ENCODE results near the gene ZNF584.
"Not testable (repeated sequence)": the region's sequence is repeated elsewhere in the genome, so short reads cannot be mapped to it uniquely, and the experiment has no call there.

The ZNF584 gene

DNA sequence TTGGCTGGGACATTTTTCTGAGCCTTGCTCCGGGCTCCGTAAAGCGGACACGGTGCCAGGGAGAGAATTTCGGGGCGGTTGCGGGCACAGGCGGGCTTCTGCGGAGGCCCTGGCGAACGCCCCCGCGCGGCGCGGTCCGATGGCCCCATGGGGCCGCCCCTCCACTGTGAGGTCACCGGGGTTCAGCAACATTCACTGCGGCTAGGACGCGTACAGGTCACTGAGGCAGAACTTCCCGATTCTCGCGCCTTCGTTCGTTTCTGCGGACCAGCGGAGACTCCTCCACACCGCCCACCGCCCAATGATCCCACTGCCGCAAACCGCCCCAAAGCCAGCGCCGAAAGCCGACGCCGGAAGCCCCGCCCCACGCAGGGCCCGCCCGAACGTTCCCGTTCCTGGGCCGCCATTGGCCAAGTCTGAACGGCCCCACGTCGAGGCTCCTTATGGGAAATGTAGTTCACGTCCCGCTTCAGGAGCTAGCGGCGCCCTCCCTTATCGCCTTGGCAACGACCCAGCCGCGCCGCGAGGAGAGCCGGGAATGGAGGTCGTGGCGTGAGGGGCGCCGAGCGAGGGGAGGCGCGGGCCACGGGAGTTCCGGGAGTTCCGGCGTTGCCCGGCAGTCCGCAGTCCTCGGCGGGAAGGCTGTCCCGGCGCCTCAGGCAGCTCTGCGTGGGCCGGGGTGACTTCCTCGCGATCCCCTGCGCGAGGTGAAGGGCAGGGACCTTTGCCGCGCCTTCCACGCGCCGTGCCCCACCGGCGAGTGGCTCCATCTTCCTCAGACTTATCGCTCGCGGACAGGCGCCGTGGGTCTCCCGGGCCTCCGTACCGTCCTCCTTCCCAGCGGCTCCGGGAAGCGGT lies at the start of gene ZNF584:
Gene ZNF584 (plus strand): TSS at position 498 of the 858 bp plus-strand sequence. CDS start 499 bp downstream, outside the sequence.
- peak; percentile 91 to 97 for DNase-seq

DNA sequence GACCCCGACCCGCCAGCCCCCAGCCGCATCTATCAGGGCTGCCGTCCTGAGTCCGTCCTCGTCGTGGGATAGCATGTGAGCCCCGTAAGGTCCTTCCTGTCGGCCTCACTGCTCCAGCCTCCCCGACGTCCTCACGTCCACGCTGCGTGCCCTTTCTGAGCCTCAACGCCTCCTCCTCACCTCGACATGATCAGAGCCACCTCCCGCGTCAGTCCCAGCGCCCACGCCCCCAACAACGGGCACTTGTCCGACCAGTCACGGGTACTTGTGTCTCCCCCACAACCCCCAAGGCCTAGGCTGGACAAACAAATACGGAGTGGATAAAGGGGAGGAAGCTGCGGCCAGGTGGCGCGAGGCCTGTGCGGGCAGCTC lies 46.6 kb upstream of the ZNF584 start:
- peak; percentile 6 to 60 for DNase-seq

DNA sequence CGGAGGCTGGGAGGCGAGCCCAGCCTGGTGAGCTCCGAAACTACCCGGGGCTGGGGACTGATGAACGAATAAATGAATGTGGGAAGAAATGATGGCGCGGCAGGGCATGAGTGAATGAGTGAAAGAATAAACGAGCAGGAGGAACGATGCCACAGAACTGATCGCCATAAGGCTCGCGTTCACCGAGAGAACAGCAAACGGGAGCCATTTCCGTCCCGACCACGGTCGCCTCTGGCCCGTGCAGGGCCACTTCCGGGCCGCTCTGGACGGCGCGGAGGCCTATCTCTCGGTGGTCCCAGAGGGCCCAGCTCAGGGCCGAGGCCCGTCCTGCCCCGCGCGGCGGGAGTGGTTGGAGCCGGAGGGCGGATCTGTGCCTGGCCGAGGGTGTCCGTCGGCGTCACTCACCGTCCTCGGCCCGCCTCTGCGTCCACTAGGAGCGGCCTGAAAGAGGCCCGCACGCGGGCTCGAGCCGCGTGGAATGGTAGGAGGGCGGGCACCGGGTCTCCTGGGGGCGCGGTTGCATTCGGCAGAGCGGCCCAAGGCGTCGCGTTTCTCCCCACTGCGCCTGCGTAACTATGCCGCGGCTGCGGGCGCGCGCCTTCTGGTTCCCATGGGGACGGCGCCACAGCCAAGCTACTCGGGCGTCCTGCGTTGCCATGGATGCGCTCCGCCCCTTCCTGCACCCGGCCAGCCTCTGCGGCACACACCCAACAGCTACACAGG lies 46.0 kb upstream of the ZNF584 start, which contains the start of gene ZNF497:
Gene ZNF497 (minus strand): TSS at position 480 of the 723 bp plus-strand sequence. CDS start 5,116 bp downstream, outside the sequence.
- DNase-seq, result peak; percentile 95 to 98

DNA sequence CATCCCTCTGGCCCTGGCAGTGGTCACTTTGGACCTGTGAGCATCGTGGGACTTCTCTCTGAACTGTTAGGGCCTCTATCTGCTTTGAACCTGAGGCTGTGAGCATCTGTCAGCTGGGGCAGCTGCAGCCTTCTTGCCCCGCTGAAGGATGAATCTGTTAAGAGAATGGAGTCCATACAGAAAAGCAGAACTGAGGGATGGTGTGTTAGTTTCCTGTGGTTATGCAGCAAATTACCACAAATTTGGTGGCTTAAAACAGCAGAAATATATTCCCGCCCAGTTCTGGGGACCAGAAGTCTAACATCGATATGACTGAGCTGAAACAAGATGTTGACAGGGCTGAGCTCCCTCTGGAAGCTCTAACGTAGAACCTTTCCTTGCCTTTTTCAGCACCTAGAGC lies 44.3 kb upstream of the ZNF584 start:
- DNase-seq, result no peak

DNA sequence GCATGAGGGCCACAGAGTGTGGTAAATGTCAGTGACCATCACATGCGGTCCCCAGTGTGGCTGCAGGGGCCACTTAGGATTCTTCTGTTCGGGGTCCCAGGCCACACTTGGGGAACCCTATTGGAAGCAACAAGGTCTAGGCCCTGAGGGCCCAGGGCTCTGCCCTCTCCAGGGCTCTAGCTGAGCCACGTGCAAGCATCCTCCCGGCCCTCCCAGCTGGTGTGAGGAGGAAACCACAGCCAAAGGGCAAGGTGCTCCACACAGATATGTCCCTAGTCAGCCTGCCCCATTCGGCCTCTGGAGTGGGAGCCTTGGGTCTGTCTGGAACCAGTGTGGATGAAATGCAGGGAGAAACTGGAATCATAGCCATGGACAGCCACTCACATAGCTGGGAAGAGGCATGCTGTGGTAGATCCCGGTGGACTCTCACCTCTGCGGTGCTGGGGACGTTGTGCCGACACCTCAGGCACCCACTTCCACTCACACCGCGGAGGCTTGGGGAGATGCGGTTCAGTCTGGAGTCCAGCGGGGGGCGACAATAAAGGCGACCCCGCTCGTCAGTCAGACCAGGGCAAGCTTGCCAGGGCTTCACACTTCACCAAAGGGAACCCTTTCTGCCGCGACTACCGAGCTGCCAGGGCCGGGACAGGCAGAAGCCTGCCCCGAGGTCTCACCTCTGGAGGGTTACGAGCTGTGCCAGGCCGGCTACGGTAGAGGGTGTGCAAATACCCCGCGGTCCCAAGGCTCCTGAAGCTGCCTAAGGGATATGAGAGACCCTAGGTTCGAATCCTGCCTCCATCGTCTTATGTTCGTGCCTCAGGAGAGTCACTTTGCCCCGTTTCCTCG lies 41.6 kb upstream of the ZNF584 start:
- no peak for DNase-seq

DNA sequence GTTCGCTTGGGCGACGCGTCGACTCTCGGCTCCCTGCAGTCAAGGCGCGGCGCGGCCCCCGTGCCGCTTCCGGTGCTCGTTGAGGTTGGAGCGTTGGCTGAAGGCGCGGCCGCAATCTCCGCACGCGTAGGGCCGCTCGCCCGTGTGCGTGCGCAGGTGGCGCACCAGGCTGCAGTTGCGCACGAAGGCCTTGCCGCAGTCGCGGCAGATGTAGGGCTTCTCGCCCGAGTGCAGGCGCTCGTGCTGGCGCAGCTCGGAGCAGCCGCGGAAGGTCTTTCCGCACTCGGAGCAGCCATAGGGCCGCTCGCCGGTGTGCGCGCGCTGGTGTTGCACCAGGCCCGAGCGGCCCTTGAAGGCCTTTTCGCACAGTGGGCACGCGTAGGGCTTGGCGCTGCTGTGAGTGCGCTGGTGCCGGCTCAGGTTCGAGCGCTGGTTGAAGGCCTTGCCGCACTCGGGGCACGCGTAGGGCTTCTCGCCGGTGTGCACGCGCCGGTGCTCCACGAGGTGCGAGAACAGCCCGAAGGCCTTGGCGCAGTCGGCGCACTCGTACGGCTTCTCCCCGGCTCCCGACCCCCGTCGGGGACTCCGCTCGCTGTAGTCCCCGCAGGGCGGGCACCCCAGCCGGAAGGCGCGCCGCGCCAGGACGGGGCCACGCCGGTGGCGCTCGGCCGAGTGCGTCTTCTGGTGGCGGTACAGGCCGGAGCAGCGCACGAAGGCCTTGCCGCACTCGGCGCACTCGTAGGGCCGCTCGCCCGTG lies 40.6 kb upstream of the ZNF584 start:
- DNase-seq, result no peak

DNA sequence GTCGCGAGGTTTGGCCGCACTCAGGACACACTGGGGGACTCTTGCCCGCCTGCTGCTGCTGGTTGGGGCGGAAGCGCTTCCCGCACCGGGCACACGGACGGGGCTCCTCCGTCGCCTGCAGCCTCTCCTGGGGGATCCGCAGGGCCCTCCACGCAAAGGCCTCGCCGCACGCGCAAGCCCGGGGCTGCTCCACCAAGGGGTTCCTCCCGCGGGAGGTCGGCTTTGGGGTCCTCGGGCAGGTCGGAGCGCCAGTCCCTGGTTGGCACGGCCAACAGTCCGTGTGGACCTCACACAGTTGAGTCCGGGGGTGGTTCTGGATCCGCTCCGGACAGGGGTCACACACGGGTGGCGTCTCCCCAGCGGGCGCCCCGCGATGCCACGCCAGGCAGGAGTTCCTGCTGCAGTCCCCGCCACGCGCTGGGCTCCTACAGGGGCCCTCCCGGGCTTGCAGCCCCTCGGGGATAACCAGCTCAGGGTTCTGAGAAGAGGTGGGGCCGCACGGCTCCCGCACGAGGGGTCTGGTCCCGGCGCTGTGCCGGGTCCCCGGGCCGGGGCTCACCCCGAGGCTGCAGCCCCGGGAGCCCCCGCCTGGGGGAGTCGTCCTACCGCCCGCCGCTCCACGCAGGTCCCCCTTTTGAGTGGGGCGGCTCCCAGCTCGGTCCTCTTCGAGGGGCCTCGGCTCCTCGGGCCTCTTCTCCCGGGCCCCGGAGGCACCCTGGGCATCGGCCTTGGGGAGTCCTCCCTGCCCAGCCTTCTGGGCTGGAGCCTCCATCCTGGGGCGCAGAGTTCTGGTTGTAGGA lies 39.7 kb upstream of the ZNF584 start:
- no peak for DNase-seq

DNA sequence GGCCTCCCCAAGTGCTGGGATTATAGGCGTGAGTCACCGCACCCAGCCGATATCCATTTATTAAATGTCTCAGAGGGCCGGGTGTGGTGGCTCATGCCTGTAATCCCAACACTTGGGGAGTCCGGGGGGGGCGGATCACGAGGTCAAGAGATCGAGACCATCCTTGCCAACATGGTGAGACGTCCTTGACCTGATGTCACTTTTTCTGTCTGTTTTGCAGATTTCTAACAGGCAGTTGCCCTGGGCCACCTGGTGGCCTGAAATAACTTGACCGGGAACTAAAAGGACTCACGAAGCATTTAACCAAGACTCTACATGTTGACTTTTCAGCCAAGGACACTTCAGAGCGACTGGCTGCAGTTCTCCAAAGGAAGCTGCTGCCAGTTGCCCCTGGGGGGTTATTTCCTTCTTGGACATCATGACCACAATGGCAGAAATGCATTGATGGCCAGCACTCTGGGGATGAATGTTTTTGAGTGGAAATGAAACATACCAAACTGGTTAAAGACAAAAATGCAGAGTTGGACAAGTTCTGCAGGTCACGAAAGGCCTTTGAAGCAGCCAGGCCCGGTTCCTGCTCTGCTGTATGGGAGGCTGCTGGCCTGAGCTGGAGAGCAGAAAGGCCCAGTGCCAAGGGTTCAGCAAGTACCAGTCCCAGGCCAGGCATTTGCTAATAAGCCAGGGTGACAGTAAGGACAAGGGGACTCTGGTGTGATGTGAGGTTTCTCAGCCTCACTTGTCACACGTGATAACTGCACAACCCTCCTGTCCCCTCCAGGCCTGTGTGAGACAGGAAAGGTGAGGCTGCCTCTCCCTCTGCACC lies 35.9 kb upstream of the ZNF584 start:
- no peak for DNase-seq

DNA sequence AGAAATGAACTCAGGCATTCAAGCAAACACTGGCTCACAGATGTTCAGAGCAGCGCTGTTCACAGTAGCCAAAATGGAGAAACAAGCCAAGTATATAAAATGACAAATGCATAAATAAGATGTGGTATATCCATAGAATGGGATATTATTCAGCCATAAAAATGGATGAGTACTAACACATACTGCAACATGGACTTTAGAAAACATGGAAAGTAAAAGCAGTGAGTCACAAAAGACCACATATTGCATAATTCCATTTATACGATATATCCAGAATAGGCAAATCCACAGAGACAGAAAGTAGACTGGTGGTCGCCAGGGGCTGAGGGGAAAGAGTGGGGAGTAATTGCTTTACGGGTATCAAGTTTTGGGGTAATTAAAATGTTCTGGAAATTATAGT lies 34.2 kb upstream of the ZNF584 start:
- no peak for DNase-seq

DNA sequence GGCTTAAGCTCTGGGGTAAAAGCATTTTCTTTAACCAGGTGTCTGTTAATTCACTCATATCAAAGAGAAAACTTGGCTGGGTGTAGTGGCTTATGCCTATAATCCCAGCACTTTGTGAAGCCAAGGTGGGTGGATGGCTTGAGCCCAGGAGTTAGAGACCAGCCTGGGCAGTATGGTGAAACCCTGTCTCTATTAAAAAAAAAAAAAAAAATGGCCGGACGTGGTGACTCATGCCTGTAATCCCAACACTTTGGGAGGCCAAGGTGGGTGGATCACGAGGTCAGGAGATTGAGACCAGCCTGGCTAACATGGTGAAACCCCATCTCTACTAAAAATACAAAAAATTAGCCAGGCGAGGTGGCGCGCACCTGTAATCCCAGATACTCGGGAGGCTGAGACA lies 31.7 kb upstream of the ZNF584 start:
- DNase-seq, result not testable (repeated sequence)

DNA sequence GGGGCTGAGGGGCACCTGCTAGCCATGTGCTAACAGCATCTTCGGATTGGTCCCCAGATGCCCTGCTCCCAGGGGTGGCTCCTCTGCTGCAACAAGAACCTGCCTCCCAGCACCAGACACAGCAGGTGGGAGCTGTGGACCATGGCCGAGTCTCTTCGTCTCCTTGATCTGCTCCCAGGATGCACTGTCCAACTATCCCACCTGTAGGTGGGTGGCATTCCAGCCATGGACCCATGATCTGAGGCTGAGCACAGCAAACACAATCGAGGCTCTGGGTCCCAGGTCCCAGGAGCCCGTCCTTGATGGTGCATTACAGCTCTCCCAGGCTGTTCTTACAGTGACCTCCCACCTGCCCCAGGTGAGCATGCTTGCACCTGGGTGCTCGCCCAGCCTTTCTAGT lies 29.2 kb upstream of the ZNF584 start:
- no peak for DNase-seq

DNA sequence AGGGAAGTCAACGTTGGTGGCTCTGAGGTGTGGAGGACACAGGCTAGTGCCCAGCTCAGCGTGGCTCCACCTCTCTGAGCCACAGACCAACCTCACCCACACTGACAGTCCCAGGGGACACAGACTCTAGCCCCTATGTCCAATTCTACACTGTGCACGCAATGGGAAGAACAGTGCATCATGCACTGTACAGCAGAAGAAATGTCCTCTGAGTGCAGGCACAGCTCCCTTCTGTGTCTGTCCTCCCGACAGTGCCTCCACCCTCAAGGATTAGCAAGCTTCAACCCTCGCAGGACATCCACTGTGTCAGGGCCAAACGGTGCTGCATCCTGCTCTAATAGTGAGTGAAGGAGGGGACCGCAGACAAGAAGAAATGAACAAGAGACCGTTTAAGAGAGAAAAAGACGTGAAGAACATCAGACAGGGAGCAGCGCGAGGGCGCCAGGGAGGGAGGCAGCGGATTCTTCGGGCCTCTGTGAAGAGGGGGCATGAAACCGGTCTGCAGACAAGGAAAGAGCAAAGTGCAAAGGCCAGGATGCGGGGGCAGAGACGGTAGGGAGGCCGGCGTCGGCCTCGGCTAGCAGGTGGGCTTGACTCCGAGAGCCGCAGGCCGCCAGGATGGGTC lies 28.3 kb upstream of the ZNF584 start:
- no peak for DNase-seq

DNA sequence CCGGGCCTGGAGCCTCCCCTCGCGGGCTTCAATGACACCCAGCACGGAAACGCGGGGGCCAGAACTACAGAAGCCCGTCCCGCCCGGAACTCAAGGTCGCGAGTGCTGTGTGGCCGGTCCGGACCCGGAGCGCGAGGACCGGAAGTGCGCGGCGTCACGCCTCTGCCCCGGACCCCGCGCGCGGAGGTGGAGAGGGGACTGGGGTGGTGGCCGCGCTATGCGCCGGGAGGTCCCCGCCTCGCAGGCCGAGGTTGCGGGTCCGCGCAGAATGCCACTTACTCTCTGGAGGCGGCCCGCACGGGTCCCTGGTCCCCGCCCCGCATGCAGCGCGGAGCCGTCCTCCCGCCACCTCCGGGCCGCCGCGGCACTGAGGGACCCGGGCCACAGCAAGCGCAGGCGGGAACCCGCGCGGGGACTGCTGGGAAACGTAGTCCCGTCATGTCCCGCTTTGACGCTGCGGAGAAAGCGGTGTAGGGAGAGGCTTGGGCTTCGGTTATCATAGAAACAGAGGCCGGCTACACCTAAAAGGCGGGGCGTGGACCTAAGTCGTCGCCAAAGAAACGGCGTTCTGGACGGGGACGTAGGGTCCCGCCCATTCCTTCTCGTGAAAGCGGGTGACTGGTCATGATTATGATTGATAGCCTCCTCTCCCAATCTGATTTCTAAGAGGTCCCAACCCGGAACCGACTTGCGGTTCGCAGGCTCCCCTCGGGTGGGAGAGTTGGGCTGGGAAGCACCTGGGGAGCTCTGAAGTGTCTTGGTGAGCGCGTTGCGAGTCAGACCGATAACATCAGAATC lies 27.6 kb upstream of the ZNF584 start, which contains the start of gene ZNF837:
Gene ZNF837 (minus strand): TSS at position 369 of the 798 bp plus-strand sequence. CDS start 11,698 bp downstream, outside the sequence.
- DNase-seq, result peak; percentile 98 to 100

DNA sequence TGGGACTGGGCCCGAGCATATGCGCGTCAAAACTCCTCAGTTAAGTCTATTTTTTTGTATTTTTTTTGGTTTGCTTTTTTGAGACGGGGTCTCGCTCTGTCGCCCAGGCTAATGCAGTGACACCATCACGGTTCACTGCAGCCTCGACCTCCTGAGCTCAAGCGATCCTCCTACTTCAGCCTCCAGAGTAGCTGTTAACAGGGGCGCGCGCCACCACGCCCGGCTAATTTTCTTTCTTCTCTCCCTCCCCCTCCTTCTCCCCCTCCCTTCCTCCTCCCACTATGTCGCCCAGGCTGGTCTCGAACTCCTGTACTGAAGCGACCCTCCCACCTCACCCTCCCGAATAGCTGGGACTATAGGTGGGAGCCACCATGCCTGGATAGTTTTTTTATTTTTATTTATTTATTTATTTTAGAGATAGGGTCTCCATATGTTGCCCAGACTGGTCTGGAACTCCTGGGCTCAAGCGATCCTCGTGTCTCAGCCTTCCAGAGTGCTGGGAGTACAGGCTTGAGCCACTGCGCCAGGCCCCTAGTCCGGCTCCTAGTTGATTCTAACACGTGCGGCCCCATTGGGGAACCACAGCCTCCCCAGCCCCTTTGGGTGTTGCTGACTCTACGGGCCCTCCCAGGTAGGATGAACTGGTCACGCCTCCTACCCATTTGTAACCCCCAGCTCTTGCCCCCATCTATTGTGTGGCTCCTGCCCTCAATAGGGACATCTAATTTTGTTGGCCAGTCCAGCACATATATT lies 26.8 kb upstream of the ZNF584 start:
- no peak for DNase-seq

DNA sequence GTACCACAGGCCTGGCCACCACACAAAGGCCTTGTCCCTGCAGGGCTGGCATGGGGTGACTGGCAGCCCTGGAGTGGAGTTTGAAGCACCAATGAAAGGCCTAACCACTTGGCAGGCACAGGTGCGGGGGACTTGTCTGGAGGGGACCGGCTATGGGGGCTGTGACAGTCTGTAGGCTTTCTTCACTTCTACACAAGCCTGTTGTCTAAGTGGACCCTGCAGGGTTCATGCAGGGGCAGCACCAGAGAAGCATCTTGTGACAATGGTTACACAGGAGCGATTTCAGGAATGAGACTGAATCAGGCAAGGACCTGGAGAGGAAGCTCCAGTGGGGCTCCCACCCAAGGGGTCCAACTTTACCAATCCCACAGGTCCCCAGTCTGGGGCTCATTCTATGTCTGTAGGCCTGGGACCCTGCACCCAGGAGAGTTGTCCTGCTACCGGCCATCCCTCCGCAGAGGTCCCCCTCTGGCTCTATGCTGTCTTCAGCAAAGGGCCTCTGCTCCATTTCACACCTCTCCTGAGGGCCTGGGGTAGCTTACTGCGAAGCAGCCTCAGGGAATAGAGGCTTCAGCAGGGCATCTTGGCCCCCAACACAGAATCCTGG lies 25.3 kb upstream of the ZNF584 start:
- DNase-seq, result no peak

DNA sequence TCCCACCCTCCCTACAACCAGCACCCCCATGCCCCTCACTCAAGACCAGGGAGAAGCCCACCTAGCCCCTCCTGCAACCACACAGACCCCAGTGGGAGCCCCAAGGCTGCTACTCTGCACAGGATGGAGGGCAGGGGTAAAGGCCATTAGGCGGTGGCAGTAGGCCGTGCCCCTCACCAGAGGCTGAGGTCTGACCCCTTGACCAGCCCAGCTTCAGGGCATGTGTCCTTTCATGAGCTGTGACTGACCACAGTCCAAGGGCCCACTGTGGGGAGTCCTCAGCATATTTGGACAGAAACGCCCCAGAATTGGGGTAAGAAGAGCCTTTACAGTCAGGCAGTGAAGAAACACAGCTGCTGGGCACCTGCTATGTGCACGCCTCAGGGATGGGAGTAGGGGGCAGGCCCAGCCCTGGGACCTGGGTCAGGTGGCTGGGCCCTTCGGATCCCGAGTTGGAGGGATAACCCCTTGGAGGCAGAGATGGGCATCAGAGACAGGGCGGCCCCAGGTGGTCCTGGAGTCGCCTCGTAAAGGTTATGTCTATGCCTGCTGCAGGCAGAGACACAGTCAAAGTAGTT lies 23.0 kb upstream of the ZNF584 start:
- no peak for DNase-seq

DNA sequence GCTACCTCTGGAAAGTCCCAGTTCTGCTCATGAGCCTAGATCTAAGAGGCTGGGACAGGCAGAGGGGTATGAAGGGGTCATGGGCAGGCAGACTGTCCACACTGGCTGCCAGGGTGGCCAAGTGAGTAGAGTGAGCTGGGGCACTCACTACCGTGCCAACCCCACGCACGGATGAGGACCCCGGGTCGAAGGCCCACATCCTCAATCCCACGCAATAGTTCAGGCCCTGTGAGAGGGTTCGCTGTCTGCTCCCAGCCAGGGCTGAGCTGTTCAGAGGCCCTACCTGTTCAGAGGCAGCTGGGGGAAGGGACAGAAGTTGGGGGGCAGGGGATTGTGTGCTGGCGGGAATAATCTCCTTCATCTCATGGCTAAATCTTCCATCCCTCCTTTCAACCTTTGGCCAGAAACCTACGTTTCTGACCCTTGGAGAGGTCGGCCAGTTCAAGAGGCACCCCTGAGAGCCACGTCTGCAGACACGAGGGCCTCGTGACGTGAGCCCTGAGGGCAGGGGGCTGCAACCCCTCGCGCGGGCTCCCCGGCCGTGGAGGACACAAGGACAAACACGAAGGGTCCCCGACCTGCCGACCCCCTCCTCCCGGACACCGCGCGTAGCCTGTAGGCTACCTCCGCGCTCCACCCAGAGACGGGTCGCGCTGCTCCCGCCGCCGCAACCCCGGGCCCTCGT lies 22.4 kb upstream of the ZNF584 start:
- no peak for DNase-seq

All from NCI-H446 (cell line).